Endothelial cell of umbilical vein (primary cell): ENCODE data around the gene PIM3. TPM values are rescaled to one million over a fixed set of nuclear protein-coding genes. Genes with fewer than 3 reads are reported as not detected.

Source experiments
- BruUV-seq: library from RNA; stranded (reverse); fragments of 400-500 nt; replicated peaks from 2 replicates; lab custom pipeline; 2021; lab: Mats Ljungman, UMichigan
- CTCF ChIA-PET: fragments of 300-600, 350-600 bp; sonication (Branson Sonifier 250); formaldehyde crosslinking; loops from one replicate; lab custom pipeline; 2021; ENCODE audit warnings: antibody characterized with exemption, inconsistent platforms; lab: Charles Lee
- POLR2A ChIA-PET: fragments of 300-600, 350-600 bp; sonication (Branson Sonifier 250); formaldehyde crosslinking; loops from one replicate; lab custom pipeline; 2021; ENCODE audit warnings: antibody characterized with exemption, inconsistent platforms; lab: Charles Lee
- DNase-seq: peaks from one replicate; pipeline ENCODE4 v3.0.0-alpha.2; 2011; ENCODE audit warnings: low read depth, low spot score
- FAIRE-seq: peaks from 2 replicates; lab custom pipeline; 2011; peaks lifted over from hg19 to GRCh38; lab: Jason Lieb, UNC
- H2AFZ ChIP-seq: 2 replicates; pipeline ENCODE4 v1.6.0; 2012; ENCODE audit warnings: low read depth, low read length, control low read depth, inconsistent platforms
- H3K27ac ChIP-seq: 2 replicates; pipeline ENCODE4 v1.5.1; 2011; ENCODE audit warnings: low read depth, mild to moderate bottlenecking, control low read depth, low read length, moderate library complexity; ENCODE audit not compliant: insufficient read depth
- H3K27me3 ChIP-seq, 2 experiments: 2 replicates each; pipeline versions ENCODE4 v1.6.0 to v1.6.1; 2011; ENCODE audit warnings: low read length in 2 of 2, mixed read lengths in 1 of 2; ENCODE audit not compliant: control insufficient read depth in 2 of 2, insufficient read depth in 2 of 2
- H3K36me3 ChIP-seq, 2 experiments: 2 replicates in 1 of 2; 3 replicates in 1 of 2; pipeline ENCODE4 v1.5.1; 2011; ENCODE audit warnings: low read length in 2 of 2, mild to moderate bottlenecking in 1 of 2, moderate library complexity in 1 of 2; ENCODE audit not compliant: control insufficient read depth in 2 of 2, insufficient read depth in 2 of 2; ENCODE audit errors: extremely low read depth in 1 of 2
- H3K4me1 ChIP-seq: 3 replicates; pipeline ENCODE4 v1.5.1; 2011; ENCODE audit warnings: mild to moderate bottlenecking, low read length; ENCODE audit not compliant: control insufficient read depth, insufficient read depth; ENCODE audit errors: extremely low read depth
- H3K4me2 ChIP-seq: 2 replicates; pipeline ENCODE4 v1.6.1; 2011; ENCODE audit warnings: low read length, control low read depth, mixed read lengths; ENCODE audit not compliant: insufficient read depth
- H3K4me3 ChIP-seq, 3 experiments: fragments of 200-600 bp in 1 of 3; sonication (generic), shearing (Covaris generic) in 1 of 3; replicated peaks in 1 of 3; 2 replicates each; pipeline ENCODE4 v1.5.1; 2011 to 2016; ENCODE audit warnings: control low read depth in 3 of 3, low read length in 3 of 3, mild to moderate bottlenecking in 2 of 3, inconsistent platforms in 1 of 3, low read depth in 1 of 3, moderate library complexity in 1 of 3; ENCODE audit not compliant: insufficient read depth in 1 of 3
- H3K79me2 ChIP-seq: 2 replicates; pipeline ENCODE4 v1.6.0; 2012; ENCODE audit warnings: low read length, inconsistent platforms; ENCODE audit not compliant: control insufficient read depth, insufficient read depth
- H3K9ac ChIP-seq: replicated peaks from 2 replicates; pipeline ENCODE3; 2011; ENCODE audit warnings: low read length, control low read depth; ENCODE audit not compliant: insufficient read depth; ENCODE audit errors: extremely low read depth
- H3K9me1 ChIP-seq: replicated peaks from 3 replicates; pipeline ENCODE4 v1.6.0; 2011; ENCODE audit warnings: mild to moderate bottlenecking, low read length; ENCODE audit not compliant: control insufficient read depth, insufficient read depth; ENCODE audit errors: extremely low read depth
- H3K9me3 ChIP-seq: replicated peaks from 2 replicates; pipeline ENCODE4 v1.5.1; 2012; ENCODE audit warnings: low read length, inconsistent platforms; ENCODE audit not compliant: control insufficient read depth, insufficient read depth
- H4K20me1 ChIP-seq: replicated peaks from 2 replicates; pipeline ENCODE3; 2011; ENCODE audit warnings: mild to moderate bottlenecking, low read length; ENCODE audit not compliant: control insufficient read depth, insufficient read depth; ENCODE audit errors: extremely low read depth
- EZH2 ChIP-seq: IDR thresholded peaks from 2 replicates; pipeline ENCODE4 v1.6.1; 2012; ENCODE audit warnings: borderline replicate concordance, low read depth, mild to moderate bottlenecking, moderate library complexity, low read length, inconsistent platforms; ENCODE audit not compliant: severe bottlenecking
- FOS ChIP-seq: IDR thresholded peaks from 2 replicates; pipeline ENCODE4 v1.6.1; 2011; ENCODE audit warnings: mild to moderate bottlenecking, low read length, moderate library complexity, borderline replicate concordance; ENCODE audit not compliant: insufficient read depth
- GATA2 ChIP-seq: IDR thresholded peaks from 2 replicates; pipeline ENCODE4 v1.7.0; 2011; ENCODE audit warnings: low read depth, mild to moderate bottlenecking, moderate library complexity, mixed read lengths, low read length; ENCODE audit not compliant: insufficient read length, insufficient read depth
- JUN ChIP-seq: IDR thresholded peaks from 2 replicates; pipeline ENCODE4 v1.6.1; 2011; ENCODE audit warnings: borderline replicate concordance, low read depth; ENCODE audit not compliant: insufficient read length, insufficient read depth
- MYC ChIP-seq: IDR thresholded peaks from one replicate; pipeline ENCODE4 v1.6.1; 2011; ENCODE audit warnings: mild to moderate bottlenecking, low read depth, low read length
- POLR2A ChIP-seq: IDR thresholded peaks from 2 replicates; pipeline ENCODE4 v1.6.1; 2012; ENCODE audit warnings: low read depth, mild to moderate bottlenecking, control low read depth, low read length
- POLR2AphosphoS5 ChIP-seq: IDR thresholded peaks from 2 replicates; pipeline ENCODE4 v1.6.1; 2012; ENCODE audit warnings: low read depth, mild to moderate bottlenecking, control low read depth, low read length, moderate library complexity; ENCODE audit not compliant: insufficient read depth
- dilution Hi-C: fragments of 300-500 bp; cut with MboI; formaldehyde crosslinking; loops from one replicate; pipeline ENCODE4 v1.15.0; 2019; ENCODE audit warnings: low sequenced_read_pairs; ENCODE audit not compliant: extremely low pct_ligation_motif_present
- intact Hi-C: fragments of 100-400 bp; cut with micrococcal nuclease; formaldehyde crosslinking; loops from one replicate; pipeline ENCODE4 v1.10.0; 2022
- polyA plus RNA-seq, 4 experiments: library from polyadenylated mRNA; depleted of rRNA in 3 of 4; stranded (reverse) in 3 of 4; unstranded in 1 of 4; fragments of >200 nt; gene quantifications; 2 replicates each; pipeline versions ENCODE4 v1.2.1 to v1.2.3, GENCODE V29; 2011 to 2012; ENCODE audit warnings: missing spikeins in 1 of 4
- total RNA-seq: library from RNA; stranded (reverse); gene quantifications from 2 replicates; pipeline ENCODE4 v1.2.3, GENCODE V29; 2021
- TF ChIP-seq, protein P1 (sequence below), 2 donors: IDR thresholded peaks; 1 replicate in 1 of 2; 2 replicates in 1 of 2; pipeline ENCODE4 v1.5.1; 2011; ENCODE audit warnings: low read length in 2 of 2, mild to moderate bottlenecking in 2 of 2, moderate library complexity in 2 of 2, control low read depth in 1 of 2, inconsistent platforms in 1 of 2, low read depth in 1 of 2; ENCODE audit not compliant: insufficient read depth in 1 of 2; ENCODE audit errors: extremely low read depth in 1 of 2
- TF ChIP-seq, protein P2 (sequence below): IDR thresholded peaks from 2 replicates; pipeline ENCODE4 v1.6.1; 2011; ENCODE audit not compliant: insufficient read depth, insufficient read length

The PIM3 gene
- total and polyA plus RNA-seq, 2 donors (not counting 3 experiments of a cell fraction or from before 2014, with no cell fraction given): 131 to 185 TPM

DNA sequence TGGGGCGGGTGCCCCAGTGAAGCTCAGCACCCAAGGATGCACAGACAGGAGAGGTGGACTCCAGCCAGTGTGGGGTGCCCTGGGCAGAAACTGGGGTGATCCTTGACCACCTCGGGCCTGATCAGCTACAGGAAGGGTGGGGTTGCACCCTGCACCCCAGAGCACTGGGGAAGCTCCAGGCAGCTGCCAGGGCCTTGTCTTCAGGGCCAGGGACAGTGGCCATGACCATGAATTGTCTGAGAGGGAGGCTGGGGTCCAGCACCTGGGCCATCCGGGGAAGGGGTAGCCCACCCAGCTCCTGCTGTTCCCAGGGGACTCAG is 34.4 kb downstream of the PIM3 start:
- intact Hi-C loops: no loop called here
- dilution Hi-C loops: no loop called here

More for the DNA sequence above, 34.4 kb downstream of the PIM3 start:
- H2AFZ ChIP-seq: no peak overlapping the region
- no peaks in the 10 kb centered on the region for H3K36me3 ChIP-seq
- no peak overlapping the region for H3K4me2 ChIP-seq
- H4K20me1 ChIP-seq: no peaks in the 10 kb centered on the region
- H3K27ac ChIP-seq: no peak overlapping the region
- H3K9me1 ChIP-seq: no peaks in the 10 kb centered on the region
- H3K27me3 ChIP-seq: no peaks in the 10 kb centered on the region
- TF ChIP-seq POLR2A (no peak), JUN (no peak), POLR2AphosphoS5 (no peak), MYC (no peak), FOS (no peak), EZH2 (no peak), GATA2 (no peak)
- TF ChIP-seq, protein P1, sequence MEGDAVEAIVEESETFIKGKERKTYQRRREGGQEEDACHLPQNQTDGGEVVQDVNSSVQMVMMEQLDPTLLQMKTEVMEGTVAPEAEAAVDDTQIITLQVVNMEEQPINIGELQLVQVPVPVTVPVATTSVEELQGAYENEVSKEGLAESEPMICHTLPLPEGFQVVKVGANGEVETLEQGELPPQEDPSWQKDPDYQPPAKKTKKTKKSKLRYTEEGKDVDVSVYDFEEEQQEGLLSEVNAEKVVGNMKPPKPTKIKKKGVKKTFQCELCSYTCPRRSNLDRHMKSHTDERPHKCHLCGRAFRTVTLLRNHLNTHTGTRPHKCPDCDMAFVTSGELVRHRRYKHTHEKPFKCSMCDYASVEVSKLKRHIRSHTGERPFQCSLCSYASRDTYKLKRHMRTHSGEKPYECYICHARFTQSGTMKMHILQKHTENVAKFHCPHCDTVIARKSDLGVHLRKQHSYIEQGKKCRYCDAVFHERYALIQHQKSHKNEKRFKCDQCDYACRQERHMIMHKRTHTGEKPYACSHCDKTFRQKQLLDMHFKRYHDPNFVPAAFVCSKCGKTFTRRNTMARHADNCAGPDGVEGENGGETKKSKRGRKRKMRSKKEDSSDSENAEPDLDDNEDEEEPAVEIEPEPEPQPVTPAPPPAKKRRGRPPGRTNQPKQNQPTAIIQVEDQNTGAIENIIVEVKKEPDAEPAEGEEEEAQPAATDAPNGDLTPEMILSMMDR (IDR thresholded peaks at IDR 0.05; ENCODE audit: extremely low read depth in 1 of 2, insufficient read depth in 1 of 2, low read depth in 1 of 2, low read length in 2 of 2): no peak
- TF ChIP-seq, protein P2, sequence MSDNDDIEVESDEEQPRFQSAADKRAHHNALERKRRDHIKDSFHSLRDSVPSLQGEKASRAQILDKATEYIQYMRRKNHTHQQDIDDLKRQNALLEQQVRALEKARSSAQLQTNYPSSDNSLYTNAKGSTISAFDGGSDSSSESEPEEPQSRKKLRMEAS: no peak
- no TSS peak for BruUV-seq
- CTCF ChIA-PET: interaction anchor here (0.8 to 4.7 kb wide), 5 partner anchors 12 to 64 kb away, joined by 3 to 50 read pairs (median 19); no protein-coding TSS in a partner anchor
- FAIRE-seq (no peak), DNase-seq (no peak)
- H3K4me3 ChIP-seq: no peak overlapping the region
- POLR2A ChIA-PET: no interaction called here
- no peaks in the 10 kb centered on the region for H3K4me1 ChIP-seq
- no peak overlapping the region for H3K9ac ChIP-seq
- no peaks in the 10 kb centered on the region for H3K9me3 ChIP-seq
- no peaks in the 10 kb centered on the region for H3K79me2 ChIP-seq
